GM19193 (cell line): ENCODE measurements around the gene DAPK3.
A peak's percentile ranks its signal among the peaks of the same experiment; 100 is the strongest.

Experiments used
- POLR2A ChIP-seq: IDR thresholded peaks from 4 replicates; pipeline ENCODE4 v1.6.1; 2011; ENCODE audit not compliant: insufficient read depth, insufficient read length; ENCODE audit errors: extremely low read depth

Gene DAPK3

GRCh38 chr19:4009990-4010807 is 39.3 kb upstream of the DAPK3 start:
- no peak for TF ChIP-seq POLR2A

- TF ChIP-seq POLR2A: no peak
Measured at GRCh38 chr19:4007836-4008539, 37.1 kb upstream of the DAPK3 start.

GRCh38 chr19:4007021-4007835 is 36.3 kb upstream of the DAPK3 start, which contains the start of gene PIAS4:
PIAS4 (plus strand) TSS chr19:4007736; CDS start chr19:4007761, 25 bp downstream.
- TF ChIP-seq POLR2A: peak; percentile 69

- no peak for TF ChIP-seq POLR2A
Measured at GRCh38 chr19:3995607-3996006, 24.7 kb upstream of the DAPK3 start.

- no peak for TF ChIP-seq POLR2A
Measured at GRCh38 chr19:3990815-3991117, 19.9 kb upstream of the DAPK3 start.

- no peak for TF ChIP-seq POLR2A
Measured at GRCh38 chr19:3987619-3988371, 16.9 kb upstream of the DAPK3 start.

GRCh38 chr19:3986260-3987041 is 15.6 kb upstream of the DAPK3 start:
- no peak for TF ChIP-seq POLR2A

GRCh38 chr19:3985643-3986259 is 14.9 kb upstream of the DAPK3 start:
- no peak for TF ChIP-seq POLR2A

- peak; percentile 100 for TF ChIP-seq POLR2A
Measured at GRCh38 chr19:3984908-3985642, 14.2 kb upstream of the DAPK3 start, which contains the start of gene EEF2. EEF2 (minus strand) TSS chr19:3985463; CDS start chr19:3985380, 83 bp downstream.

- no peak for TF ChIP-seq POLR2A
Measured at GRCh38 chr19:3984584-3984907, 13.6 kb upstream of the DAPK3 start.

- peak; percentile 8 for TF ChIP-seq POLR2A
Measured at GRCh38 chr19:3983936-3984583, 13.2 kb upstream of the DAPK3 start.

GRCh38 chr19:3983542-3983914 is 12.6 kb upstream of the DAPK3 start:
- TF ChIP-seq POLR2A: no peak
